HG02623 (cell line): ENCODE measurements around the gene EPHX1.
"Not testable (repeated sequence)": the region's sequence is repeated elsewhere in the genome, so short reads cannot be mapped to it uniquely, and the experiment has no call there.

Source experiments
- ATAC-seq: cut with Tn5 transposase; IDR thresholded peaks from one replicate; pipeline ENCODE4 v1.9.1; 2021; ENCODE audit warnings: moderate library complexity; ENCODE audit not compliant: unreplicated experiment

The EPHX1 gene

DNA sequence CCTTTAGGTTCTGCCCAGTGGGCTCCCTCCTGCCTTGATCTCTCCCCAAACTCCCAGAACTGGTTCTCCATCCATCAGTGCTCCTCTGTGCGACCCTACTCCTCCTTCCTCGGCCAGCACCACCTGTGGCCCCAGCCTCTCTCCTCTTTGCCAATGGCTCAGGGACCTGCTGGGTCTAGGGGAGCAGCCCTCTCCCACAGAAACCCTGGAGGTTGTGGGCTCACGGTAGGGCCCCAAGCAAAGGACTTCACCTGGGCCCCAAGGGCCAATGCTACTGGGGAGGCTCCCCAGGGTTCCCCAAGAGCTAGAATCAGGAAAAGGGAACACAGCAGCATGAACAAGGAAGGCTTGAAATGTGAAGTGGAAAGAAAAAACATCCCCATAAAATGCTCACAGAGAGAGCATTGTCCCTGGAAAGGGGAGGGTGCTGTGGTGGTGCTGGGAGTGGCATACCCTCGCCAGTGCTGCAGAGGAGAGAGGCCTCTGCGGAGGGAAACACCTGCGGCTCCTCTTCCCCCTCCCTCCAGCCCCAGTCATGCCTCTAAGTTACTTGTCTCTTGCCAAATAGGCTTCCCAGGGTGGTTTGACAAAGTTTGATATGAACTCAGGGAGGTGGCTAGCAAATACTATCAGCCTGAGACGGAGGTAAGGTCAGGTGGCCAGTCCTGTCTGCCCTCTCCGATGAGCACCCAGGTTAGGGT, 69.7 kb downstream of the EPHX1 start:
- no peak for ATAC-seq

DNA sequence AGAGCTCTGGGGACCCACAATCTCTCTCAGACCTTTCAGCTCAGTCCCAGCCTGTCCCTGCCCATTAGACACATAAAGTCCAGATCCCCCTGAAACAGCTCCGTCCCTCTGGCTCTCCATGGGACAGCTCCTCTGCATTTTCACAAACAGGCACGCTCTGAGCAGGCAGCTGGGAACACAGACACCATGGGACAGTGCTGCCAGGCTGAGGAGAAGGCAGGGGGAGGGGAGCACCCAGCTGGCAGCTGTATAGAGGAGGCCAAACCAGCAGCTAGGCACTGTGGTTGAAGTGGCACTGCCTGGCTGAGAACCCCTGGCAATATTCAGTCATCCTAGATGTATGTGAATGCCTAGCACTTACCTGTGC, 70.3 kb downstream of the EPHX1 start:
- no peak for ATAC-seq

DNA sequence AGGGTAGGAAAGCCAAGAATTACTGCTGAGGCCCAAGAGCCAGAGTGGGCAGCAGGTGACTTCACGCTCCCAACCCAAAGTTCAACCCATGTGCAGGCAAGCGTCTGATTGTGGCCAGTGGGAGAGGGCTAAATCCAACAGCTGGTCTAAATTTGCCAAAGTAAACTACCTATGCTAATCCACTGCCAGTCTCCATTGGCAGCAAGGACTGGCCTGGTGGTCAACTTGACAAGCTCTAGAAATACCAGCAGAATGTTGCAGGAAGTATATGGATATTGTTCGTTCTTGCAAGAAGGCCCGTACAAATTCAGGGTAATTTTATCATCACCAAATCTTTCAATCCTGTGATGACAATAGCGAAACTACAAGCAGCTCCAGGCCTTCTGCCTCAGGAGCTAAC, 70.7 kb downstream of the EPHX1 start:
- ATAC-seq: no peak

GRCh38 chr1:225881081-225881958, 71.4 kb downstream of the EPHX1 start:
- peak; percentile 34 for ATAC-seq

DNA sequence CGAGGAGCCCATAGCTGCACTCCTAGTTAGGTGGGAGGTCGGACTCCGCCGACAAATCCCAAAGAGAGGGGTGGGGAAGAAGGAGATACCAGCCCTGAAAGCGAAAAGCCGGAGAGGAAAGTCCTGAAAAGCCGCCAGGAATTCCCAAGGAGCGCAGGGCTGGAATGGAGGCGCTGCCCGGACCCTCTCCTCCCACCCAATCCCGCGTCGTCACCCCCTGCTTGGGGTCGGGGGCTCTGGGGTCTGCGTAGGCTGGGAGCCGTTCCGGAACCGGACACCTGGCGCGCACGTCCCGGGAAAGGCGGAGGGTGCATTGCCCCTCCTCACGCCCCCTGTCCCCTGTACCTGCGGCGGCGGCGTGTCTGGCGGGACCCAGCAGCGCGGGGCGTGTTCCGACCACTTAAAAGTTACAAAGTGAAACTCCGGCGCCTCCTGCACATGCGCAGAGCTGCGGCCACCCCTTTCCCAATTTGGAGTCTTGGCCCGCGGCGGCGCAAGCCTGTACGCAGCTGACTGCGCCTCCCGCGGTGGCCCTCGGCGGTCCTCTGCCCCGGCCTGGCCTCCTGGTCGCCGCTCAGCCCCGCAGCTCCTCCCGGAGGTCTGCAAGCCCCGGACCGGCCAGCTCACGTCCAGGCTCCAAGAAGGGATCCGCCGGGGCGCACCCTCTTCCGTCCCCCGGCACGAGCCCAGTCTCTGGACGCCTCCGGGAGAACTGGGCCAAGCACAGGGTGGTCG, 72.2 kb downstream of the EPHX1 start, which contains the start of gene TMEM63A:
Gene TMEM63A, minus strand, starts transcription at position 422 of the 735 bp plus-strand sequence. CDS start 4,800 bp downstream, outside the sequence.
- ATAC-seq: peak; percentile 62

- ATAC-seq: peak; percentile 21
Measured at GRCh38 chr1:225882694-225883615, 73.0 kb downstream of the EPHX1 start.

DNA sequence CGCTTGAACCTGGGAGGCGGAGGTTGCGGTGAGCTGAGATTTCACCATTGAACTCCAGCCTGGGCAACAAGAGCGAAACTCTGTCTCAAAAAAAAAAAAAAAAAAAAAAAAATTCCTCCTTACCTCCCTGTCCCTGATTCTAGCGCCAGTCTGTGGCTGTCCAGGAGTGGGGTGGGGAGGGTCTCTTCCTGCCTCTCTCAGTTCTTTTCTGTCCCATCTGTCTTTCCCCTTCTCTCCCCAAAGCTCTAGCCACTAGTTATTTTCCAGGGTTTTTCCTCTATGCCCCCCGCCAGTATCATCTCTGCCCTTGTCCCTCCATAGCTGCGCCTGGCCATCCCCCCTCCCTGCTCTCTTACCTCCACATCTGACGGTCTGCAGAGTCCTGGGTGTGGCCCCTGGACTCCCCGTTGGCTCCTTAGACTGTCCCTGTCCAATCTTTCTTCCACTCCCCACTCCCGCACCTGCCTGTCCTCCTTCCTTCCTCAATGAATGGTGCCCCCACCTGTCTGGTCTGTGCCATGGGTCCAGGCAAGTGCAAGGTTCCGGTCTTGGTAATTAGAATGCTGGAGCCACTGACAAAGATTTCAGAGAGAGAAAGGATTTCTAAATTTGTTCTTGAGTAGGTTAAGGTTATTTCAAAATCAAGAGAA, 73.8 kb downstream of the EPHX1 start:
- no peak for ATAC-seq

- ATAC-seq: no peak
Measured at GRCh38 chr1:225885336-225885735, 75.4 kb downstream of the EPHX1 start.

DNA sequence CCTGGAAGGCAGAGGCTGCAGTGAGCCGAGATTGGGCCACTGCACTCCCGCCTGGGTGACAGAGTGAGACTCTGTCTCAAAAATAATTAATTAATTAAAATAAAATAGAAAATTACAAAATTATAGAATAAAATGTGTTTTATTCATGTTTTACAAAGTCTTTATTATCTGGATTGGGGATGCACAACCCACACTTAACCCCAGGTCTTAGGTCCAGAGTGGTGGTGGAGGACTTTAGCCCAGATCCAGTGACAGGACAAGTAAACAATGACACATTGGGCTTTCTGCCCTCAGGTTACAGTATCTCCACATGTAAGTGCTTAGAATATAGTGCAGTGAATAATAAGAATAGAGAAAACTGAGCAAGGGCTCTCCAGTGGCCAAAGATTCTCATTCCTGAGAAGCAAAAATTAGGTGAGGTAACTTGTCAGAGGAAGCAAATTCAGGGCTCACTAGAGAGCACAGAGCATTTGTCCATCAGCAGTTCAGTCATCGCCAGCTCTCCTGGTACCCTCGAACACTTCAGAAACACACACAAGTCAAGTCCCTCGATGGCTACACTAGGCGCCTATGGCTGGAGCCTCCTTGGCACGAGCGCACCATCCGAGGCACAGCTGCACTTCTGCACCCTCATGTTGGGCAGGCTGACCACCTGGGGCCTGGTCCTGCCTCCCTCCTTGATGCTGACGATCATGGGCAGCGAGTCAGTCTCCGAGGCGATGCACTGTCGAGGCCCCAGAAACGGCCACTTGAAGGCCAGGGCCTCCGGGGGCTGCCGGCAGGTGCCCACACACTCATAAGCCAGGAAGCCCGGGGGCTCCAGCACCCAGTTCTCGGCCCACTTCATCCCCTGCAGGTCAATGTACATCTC, 76.5 kb downstream of the EPHX1 start:
- no peak for ATAC-seq

DNA sequence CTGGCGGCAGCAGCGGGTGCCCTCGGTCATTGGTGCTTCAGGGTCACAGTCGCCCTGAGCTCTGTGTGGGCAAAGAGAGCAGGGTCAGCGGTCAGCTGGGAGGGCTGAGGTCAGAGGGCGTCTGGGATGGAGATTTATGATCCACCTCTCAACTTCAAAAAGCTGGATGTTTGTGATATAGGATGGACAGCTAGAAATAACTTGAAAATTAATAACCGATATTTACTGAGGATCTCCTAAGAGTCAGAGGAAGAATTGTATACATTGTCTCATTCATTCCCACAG, 77.0 kb downstream of the EPHX1 start:
- ATAC-seq: no peak

DNA sequence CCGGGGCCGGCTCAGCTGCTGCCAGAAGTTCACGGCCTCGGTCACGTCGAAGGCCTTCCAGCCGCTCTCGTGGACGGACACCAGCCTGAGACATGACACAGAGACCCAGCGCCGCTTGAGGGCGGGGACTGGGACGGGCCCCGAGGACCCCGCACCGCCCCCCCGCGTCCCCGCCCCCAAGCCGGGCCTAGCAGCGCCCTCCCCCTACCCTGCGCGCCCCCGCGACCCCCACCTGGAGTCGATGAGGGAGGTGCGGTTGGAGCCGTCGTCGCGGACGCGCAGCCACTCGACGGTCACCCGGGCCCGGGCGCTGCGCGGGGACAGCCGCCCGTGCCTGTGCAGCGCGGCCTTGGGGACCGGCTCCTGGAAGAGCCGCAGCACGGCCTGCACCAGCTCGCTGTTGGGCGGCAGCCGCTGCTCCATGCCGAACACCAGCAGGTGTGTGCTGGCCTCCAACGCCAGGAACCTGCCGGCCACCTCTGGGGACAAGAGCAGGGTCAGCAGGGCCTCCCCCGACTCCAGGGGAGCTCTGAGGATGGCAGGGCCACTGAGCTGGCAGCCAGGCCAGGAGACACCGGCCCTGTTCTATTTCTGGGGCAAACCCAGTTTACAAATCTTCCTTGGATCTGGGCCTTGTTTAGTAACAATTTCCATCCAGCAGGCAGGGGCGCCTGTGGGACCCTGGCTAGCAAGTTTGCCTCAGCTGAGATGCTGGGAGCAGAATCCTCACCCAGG, 77.8 kb downstream of the EPHX1 start:
- not testable (repeated sequence) for ATAC-seq

DNA sequence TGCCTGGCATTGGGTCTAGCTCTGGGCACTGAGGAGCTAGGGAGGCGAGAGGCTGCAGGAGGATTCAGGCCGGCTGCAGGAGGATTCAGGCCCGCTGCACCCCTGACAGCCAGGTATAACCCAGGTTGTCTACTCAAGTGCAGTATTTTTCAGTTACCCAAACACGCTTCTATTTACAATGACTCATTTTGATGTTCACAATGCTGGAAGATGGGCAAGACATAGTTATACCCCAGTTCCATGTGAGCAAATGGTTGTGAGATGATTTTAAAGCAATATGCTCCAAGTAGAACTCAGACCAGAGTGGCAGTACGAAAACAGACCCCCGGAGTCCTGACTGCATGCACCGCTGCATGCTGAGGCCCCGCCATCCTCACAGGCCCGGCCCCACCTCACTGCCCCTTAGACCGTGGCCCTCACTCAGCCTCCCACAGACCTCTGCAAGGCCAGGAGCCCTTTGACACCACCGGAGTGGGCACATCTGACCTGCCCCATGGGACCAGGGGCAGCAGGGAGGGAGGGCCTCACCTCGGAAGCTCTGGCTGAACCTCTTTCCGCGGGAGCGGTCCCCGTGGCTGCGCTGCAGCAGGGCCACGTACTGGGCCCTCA, 78.5 kb downstream of the EPHX1 start:
- ATAC-seq: no peak

GRCh38 chr1:225888898-225889601, 79.1 kb downstream of the EPHX1 start, which contains the start of gene LEFTY1:
Gene LEFTY1, minus strand, starts transcription at chr1:225889146. Its CDS starts 80 bp downstream, at chr1:225889066.
- ATAC-seq: no peak

DNA sequence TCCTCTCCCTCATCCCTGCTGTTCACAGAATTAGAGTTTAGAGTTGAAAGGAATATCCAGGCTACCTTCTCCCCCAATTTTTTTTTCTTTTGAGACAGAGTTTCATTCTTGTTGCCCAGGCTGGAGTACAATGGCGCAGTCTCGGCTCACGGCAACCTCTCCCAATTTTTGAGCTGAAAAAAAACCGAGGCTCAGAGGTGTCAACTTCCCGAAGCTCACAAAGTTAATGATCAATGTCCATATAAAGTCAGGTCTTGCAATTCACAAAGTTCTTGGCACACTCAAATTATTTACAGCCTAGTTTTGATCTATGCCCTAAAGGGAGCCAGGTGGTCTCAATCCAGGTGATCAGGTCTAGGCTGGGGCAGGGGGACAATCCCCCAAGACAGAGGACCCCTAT, 79.8 kb downstream of the EPHX1 start:
- no peak for ATAC-seq

DNA sequence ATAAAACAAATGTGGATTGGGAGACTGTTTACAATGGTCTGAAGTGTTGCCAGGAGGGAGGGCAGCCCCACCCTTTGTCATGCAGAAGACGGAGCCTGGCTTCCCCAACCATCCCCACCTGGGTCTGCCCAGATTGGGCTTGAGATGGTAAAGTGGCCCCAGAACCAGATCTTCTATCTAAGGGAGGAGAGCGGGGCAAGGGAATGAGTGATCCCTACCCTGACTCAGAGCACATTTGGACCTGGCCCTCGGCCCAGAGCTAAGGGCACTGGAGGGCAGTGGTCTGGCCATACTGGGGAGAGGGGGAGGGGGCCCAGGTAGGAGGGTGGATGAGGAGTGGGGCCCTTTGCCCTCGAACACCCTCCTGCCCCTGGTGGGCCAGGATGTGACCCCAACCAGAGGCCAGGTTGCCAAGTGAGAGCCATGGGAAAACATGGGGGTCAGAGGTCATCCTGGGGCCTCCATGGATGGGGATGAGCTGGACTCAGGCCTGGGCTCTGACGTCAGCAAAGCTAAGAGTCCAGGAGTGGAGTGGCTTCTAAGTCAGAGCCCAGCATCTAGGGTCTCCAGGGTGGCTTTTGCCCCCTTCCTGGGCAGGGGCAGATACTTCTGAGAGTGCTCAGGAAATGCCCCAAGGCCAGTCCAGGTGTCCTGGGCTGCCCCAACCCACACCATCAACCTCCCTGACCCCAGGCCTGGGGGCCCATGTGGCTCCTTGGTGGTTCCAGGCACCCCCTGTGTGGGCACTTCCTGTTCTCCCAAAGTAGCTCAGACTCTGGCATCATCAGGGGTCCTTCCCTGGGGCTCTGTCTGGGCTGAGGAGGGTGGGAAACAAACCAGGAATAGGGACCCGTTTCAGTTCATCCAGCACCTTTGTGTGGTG, 80.7 kb downstream of the EPHX1 start:
- no peak for ATAC-seq

- no peak for ATAC-seq
Measured at GRCh38 chr1:225891229-225891972, 81.5 kb downstream of the EPHX1 start.
